Upper lobe of right lung (tissue), 1 donor: ENCODE results near the gene OSBPL6. TPM values are rescaled to one million over a fixed set of nuclear protein-coding genes. Genes with fewer than 3 reads are reported as not detected.

Source experiments
- ATAC-seq: fragments of 200-7000 bp; cut with Tn5 transposase; one replicate; pipeline ENCODE4 v1.9.1; 2020; ENCODE audit warnings: mild to moderate bottlenecking, moderate library complexity
- DNase-seq: peaks from one replicate; pipeline ENCODE4 v3.0.0-alpha.2; 2020
- H3K27ac ChIP-seq: fragments of 200-600 bp; one replicate; pipeline ENCODE4 v1.8.0; 2022
- H3K27me3 ChIP-seq: fragments of 200-600 bp; one replicate; pipeline ENCODE4 v1.8.0; 2022; ENCODE audit warnings: mild to moderate bottlenecking
- H3K36me3 ChIP-seq: fragments of 200-600 bp; one replicate; pipeline ENCODE4 v1.8.0; 2022
- H3K4me1 ChIP-seq: fragments of 200-600 bp; one replicate; pipeline ENCODE4 v1.8.0; 2022
- H3K4me3 ChIP-seq: fragments of 200-600 bp; one replicate; pipeline ENCODE4 v1.8.0; 2022; ENCODE audit warnings: mild to moderate bottlenecking
- H3K9me3 ChIP-seq: fragments of 200-600 bp; one replicate; pipeline ENCODE4 v1.8.0; 2022
- CTCF ChIP-seq: fragments of 200-600 bp; IDR thresholded peaks from one replicate; pipeline ENCODE4 v1.8.0; 2022; ENCODE audit warnings: antibody characterized with exemption
- intact Hi-C: fragments of 100-400 bp; cut with DNase I; formaldehyde crosslinking; loops from one replicate; pipeline ENCODE4 v1.11.0; 2022
- total RNA-seq: library from RNA; stranded (reverse); fragmentation: NEBNext Ultra II Directional; extraction: Animal tissue kit (Norgen Biotek cat#: 25700); gene quantifications from one replicate; pipeline ENCODE4 v1.2.1, GENCODE V29; 2021
- donor health status: DM: no; HTN: yes; CAD: no; lungs with severe emphysema.

The OSBPL6 gene
- total RNA-seq, 1 donor from 2014 or later = 2.6 TPM

DNA sequence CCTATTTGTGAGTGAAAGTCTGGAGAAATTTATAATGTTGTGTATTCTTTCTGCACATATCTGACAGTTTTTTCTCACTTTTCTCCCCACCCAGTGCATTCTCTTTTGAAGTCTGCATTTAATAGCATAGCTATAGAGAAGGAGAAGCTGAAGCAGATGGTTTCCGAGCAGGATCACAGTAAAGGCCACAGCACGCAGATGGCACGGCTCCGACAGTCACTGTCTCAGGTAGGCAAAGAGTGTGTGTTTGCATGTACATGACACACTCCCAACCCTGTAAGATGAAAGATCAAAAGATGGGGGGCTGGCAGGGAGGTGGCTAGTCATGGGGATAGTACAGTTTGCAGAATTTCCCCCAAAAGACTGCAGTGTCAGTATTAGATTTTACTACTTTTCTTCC, 167.3 kb downstream of the OSBPL6 start:
- Histone ChIP-seq H3K4me3 (no peak overlapping the region), H3K4me1 (no peaks in the 10 kb centered on the region), H3K27ac (no peak overlapping the region), H3K27me3 (no peaks in the 10 kb centered on the region), H3K36me3 (no peaks in the 10 kb centered on the region), H3K9me3 (peaks cover 11% of the 10 kb centered on the region)
- DNase-seq (no peak), ATAC-seq (no peak)
- no peak for TF ChIP-seq CTCF
- intact Hi-C loops = no loop called here

DNA sequence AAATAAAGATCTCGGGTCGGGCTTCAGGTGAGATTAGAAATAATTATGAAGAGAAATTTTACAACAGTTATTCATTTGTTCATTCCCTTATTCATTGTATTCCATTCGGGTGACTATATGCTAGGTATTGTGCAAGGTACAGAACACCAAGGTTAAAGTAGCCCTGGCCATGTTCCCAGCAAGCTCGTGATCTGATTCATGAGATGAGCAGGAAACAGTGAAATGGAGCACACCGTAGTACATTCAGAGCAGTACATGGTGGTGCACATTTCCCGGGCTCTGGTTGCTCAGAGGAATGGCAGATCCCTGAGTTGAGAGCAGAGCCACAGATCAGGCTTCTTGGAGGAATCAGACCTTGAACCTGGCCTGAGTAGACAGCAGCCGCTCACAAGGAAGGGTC, 168.9 kb downstream of the OSBPL6 start:
- Histone ChIP-seq H3K9me3 (peaks cover 4% of the 10 kb centered on the region), H3K4me1 (no peaks in the 10 kb centered on the region), H3K4me3 (no peak overlapping the region), H3K36me3 (no peaks in the 10 kb centered on the region), H3K27me3 (no peaks in the 10 kb centered on the region), H3K27ac (no peak overlapping the region)
- DNase-seq (no peak), ATAC-seq (peak; percentile 43)
- TF ChIP-seq CTCF = no peak
- intact Hi-C loops = no loop called here

DNA sequence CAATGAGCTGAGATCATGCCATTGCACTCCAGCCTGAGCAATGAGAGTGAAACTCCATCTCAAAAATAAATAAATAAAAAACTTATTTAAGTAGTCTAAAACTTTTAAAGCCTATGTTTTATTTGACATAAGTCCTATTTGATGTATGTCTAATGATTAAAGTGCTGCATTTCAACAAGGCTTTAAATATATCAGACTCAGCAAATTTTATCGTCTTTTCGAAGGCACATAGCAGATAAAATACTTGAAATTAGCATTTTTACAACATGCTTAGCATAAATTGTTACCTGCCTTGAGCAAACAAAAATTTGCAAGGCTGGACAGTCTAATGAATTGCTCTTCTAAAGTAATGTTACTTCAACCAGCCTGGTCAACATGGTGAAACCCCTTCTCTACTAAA, 170.8 kb downstream of the OSBPL6 start:
- no peaks in the 10 kb centered on the region for H3K36me3 ChIP-seq
- DNase-seq (no peak), ATAC-seq (no peak)
- H3K4me1 ChIP-seq = no peaks in the 10 kb centered on the region
- intact Hi-C loops = no loop called here
- TF ChIP-seq CTCF = no peak
- H3K27ac ChIP-seq = no peak overlapping the region
- no peaks in the 10 kb centered on the region for H3K9me3 ChIP-seq
- H3K27me3 ChIP-seq = no peaks in the 10 kb centered on the region
- H3K4me3 ChIP-seq = no peak overlapping the region

- TF ChIP-seq CTCF = no peak
- Histone ChIP-seq H3K4me1 (no peaks in the 10 kb centered on the region), H3K27me3 (no peaks in the 10 kb centered on the region), H3K36me3 (no peaks in the 10 kb centered on the region), H3K27ac (no peak overlapping the region), H3K4me3 (no peak overlapping the region), H3K9me3 (no peaks in the 10 kb centered on the region)
- ATAC-seq (no peak), DNase-seq (no peak)
- intact Hi-C loops = no loop called here
These were observed 172.1 kb downstream of the OSBPL6 start for GRCh38 chr2:178366412-178366811.

DNA sequence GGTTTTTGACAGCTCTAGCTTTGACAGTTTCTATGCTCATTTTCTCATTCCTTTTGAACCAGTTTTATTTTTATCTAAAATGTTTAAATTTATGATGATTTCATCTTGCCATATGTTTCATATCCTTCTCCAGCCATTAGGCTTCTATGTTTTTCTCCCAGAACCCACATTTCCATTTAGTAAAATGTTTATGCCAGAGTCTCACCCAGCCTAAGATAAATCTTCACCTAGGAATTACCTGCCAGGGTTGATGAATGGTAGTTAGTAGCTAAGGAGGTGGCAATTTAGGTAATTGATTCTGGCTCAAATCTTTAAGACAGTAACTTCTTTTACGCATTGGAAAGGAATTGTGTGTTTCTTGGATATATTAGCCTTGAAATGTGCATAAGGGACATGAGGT, 173.0 kb downstream of the OSBPL6 start:
- no peaks in the 10 kb centered on the region for H3K9me3 ChIP-seq
- no peak for DNase-seq
- H3K27ac ChIP-seq = no peak overlapping the region
- ATAC-seq = no peak
- H3K4me3 ChIP-seq = no peak overlapping the region
- intact Hi-C loops = no loop called here
- no peaks in the 10 kb centered on the region for H3K4me1 ChIP-seq
- H3K27me3 ChIP-seq = no peaks in the 10 kb centered on the region
- no peak for TF ChIP-seq CTCF
- no peaks in the 10 kb centered on the region for H3K36me3 ChIP-seq

GRCh38 chr2:178374865-178375264, 180.6 kb downstream of the OSBPL6 start:
- intact Hi-C loops = no loop called here
- H3K4me1 ChIP-seq = no peaks in the 10 kb centered on the region
- H3K4me3 ChIP-seq = no peak overlapping the region
- no peak for TF ChIP-seq CTCF
- H3K27ac ChIP-seq = no peak overlapping the region
- H3K9me3 ChIP-seq = no peaks in the 10 kb centered on the region
- H3K27me3 ChIP-seq = no peaks in the 10 kb centered on the region
- no peaks in the 10 kb centered on the region for H3K36me3 ChIP-seq
- ATAC-seq (no peak), DNase-seq (no peak)
